MM.1S (cell line): Measurements from ENCODE around the gene THADA.

Experiments
- EZH2 ChIP-seq: fragments of 300-600 bp; sonication (generic); optimal IDR thresholded peaks from 2 replicates; pipeline ENCODE3; 2017; ENCODE audit warnings: low read depth, mild to moderate bottlenecking, antibody characterized with exemption, low read length, mixed read lengths
- EZH2phosphoT487 ChIP-seq: fragments of 300-600 bp; sonication (generic); IDR thresholded peaks from 2 replicates; pipeline ENCODE4 v1.6.1; 2018; ENCODE audit warnings: antibody characterized with exemption, low read length
- TF ChIP-seq, protein P1 (sequence below): fragments of 300-600 bp; sonication (generic); IDR thresholded peaks from 2 replicates; pipeline ENCODE4 v1.5.1; 2016; ENCODE audit warnings: antibody characterized with exemption, low read length, mixed read lengths

DNA sequence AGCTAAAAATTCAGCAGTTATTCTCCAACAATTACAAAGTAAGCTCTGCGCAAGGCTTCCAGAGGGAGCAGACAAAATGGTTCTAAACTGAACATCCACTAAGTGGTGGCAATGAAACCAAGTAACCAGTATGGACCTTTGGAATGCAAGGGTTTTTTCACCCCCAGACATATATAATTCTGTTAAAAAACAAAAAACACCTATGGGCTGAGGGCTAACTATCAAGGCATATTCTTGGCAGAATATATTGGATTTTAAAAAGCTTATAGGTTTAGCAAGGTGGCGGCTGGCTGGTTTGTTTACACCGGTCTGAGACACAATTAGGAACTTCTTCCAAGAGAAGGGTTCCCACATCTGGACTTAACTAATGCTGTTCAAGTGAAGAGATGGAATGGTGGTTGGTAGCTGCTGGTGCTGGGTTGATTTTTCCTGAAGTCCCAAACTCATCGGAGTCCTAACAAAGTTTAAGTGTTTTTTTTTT is 372.3 kb downstream of the THADA start:
- TF ChIP-seq, protein P1, sequence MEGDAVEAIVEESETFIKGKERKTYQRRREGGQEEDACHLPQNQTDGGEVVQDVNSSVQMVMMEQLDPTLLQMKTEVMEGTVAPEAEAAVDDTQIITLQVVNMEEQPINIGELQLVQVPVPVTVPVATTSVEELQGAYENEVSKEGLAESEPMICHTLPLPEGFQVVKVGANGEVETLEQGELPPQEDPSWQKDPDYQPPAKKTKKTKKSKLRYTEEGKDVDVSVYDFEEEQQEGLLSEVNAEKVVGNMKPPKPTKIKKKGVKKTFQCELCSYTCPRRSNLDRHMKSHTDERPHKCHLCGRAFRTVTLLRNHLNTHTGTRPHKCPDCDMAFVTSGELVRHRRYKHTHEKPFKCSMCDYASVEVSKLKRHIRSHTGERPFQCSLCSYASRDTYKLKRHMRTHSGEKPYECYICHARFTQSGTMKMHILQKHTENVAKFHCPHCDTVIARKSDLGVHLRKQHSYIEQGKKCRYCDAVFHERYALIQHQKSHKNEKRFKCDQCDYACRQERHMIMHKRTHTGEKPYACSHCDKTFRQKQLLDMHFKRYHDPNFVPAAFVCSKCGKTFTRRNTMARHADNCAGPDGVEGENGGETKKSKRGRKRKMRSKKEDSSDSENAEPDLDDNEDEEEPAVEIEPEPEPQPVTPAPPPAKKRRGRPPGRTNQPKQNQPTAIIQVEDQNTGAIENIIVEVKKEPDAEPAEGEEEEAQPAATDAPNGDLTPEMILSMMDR, result no peak
- TF ChIP-seq EZH2 (no peak), EZH2phosphoT487 (no peak)
